ENCODE results near the gene EARS2.

DNA sequence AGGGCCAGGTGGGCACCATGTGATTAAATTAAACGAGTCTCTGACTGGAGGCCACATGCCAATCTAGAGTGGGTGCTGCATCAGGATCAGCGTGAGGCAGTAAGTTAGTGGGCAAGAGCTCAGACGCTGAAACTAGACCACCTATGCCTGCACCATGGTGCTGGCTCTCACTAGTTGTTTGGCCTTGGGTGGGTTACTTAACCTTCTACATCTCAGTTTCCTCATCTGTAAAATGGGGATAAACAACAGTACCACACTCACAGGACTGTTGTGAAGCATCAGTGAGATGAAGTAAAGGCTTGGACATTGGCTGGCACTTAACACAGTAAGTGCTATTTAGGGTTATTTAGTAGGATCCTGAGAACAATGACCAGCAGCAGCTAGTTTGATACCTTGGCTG, 33.0 kb upstream of the EARS2 start:
- TF ChIP-seq, protein P1, sequence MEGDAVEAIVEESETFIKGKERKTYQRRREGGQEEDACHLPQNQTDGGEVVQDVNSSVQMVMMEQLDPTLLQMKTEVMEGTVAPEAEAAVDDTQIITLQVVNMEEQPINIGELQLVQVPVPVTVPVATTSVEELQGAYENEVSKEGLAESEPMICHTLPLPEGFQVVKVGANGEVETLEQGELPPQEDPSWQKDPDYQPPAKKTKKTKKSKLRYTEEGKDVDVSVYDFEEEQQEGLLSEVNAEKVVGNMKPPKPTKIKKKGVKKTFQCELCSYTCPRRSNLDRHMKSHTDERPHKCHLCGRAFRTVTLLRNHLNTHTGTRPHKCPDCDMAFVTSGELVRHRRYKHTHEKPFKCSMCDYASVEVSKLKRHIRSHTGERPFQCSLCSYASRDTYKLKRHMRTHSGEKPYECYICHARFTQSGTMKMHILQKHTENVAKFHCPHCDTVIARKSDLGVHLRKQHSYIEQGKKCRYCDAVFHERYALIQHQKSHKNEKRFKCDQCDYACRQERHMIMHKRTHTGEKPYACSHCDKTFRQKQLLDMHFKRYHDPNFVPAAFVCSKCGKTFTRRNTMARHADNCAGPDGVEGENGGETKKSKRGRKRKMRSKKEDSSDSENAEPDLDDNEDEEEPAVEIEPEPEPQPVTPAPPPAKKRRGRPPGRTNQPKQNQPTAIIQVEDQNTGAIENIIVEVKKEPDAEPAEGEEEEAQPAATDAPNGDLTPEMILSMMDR (conservative IDR thresholded peaks at IDR 0.05; ENCODE audit: low read depth, low read length): no peak
- TF ChIP-seq EZH2 (IDR thresholded peaks at IDR 0.05; ENCODE audit: borderline replicate concordance, low read depth, low read length, poor library complexity, severe bottlenecking): no peak
